Measurements from ENCODE around the gene AQP3. TPM values are rescaled to one million over a fixed set of nuclear protein-coding genes. Genes with fewer than 3 reads are reported as not detected.

AQP3 gene
- total and polyA plus RNA-seq, 4 donors: 43.9 to 218 (median 159) TPM

- no peaks in the 10 kb centered on the region for H3K27me3 ChIP-seq (ENCODE audit: control insufficient read depth in 3 of 3, insufficient read depth in 3 of 3, low read length in 2 of 3)
- no peaks in the 10 kb centered on the region for H3K9me3 ChIP-seq (ENCODE audit: control insufficient read depth in 4 of 4, insufficient read depth in 3 of 4, low read length in 3 of 4)
- WGBS, 2 donors: 77 to 94% methylated on average over 2 of the region's 2 CpGs
- DNase-seq: no peak
- no peak for TF ChIP-seq CTCF (IDR thresholded peaks at IDR 0.05; ENCODE audit: control extremely low read depth, extremely low read depth)
- peak overlapping the region in 1 of 2 donors; percentile 13 for H3K9ac ChIP-seq (ENCODE audit: insufficient read depth in 1 of 2, low read length in 2 of 2)
- peaks cover 0 to 18% (median 8%) of the 10 kb centered on the region in 5 donors for H3K4me1 ChIP-seq (ENCODE audit: control insufficient read depth in 5 of 5, insufficient read depth in 5 of 5, low read length in 5 of 5)
- no peak for ATAC-seq (ENCODE audit: insufficient read depth, low FRiP score)
- peaks cover 25 to 46% (median 39%) of the 10 kb centered on the region in 4 donors for H3K36me3 ChIP-seq (ENCODE audit: control insufficient read depth in 4 of 4, insufficient read depth in 4 of 4, low read length in 4 of 4)
- no peak overlapping the region for H3K4me3 ChIP-seq
- H3K27ac ChIP-seq (ENCODE audit: low read depth in 1 of 2, low read length in 1 of 2): no peak overlapping the region
Observed at GRCh38 chr9:33471361-33471760, 24.0 kb upstream of the AQP3 start.

- Histone ChIP-seq H3K4me3 (no peak overlapping the region), H3K9ac (ENCODE audit: insufficient read depth in 1 of 2, low read length in 2 of 2) (no peak overlapping the region), H3K27me3 (ENCODE audit: control insufficient read depth in 3 of 3, insufficient read depth in 3 of 3, low read length in 2 of 3) (no peaks in the 10 kb centered on the region)
Observed at GRCh38 chr9:33469891-33470290, 22.5 kb upstream of the AQP3 start.

GRCh38 chr9:33468797-33469621 is 21.6 kb upstream of the AQP3 start:
- no peak overlapping the region for H3K9ac ChIP-seq (ENCODE audit: insufficient read depth in 1 of 2, low read length in 2 of 2)
- H3K27ac ChIP-seq (ENCODE audit: low read depth in 1 of 2, low read length in 1 of 2): no peak overlapping the region
- no peaks in the 10 kb centered on the region for H3K27me3 ChIP-seq (ENCODE audit: control insufficient read depth in 3 of 3, insufficient read depth in 3 of 3, low read length in 2 of 3)
- DNase-seq: no peak
- WGBS, 2 donors: 97 to 98% methylated on average over 21 of the region's 21 CpGs
- H3K9me3 ChIP-seq (ENCODE audit: control insufficient read depth in 4 of 4, insufficient read depth in 3 of 4, low read length in 3 of 4): no peaks in the 10 kb centered on the region
- ATAC-seq (ENCODE audit: insufficient read depth, low FRiP score): no peak
- no peak for TF ChIP-seq CTCF (IDR thresholded peaks at IDR 0.05; ENCODE audit: control extremely low read depth, extremely low read depth)
- H3K36me3 ChIP-seq (ENCODE audit: control insufficient read depth in 4 of 4, insufficient read depth in 4 of 4, low read length in 4 of 4): peaks cover 41 to 69% (median 51%) of the 10 kb centered on the region in 4 donors
- peaks cover 0 to 12% (median 6%) of the 10 kb centered on the region in 5 donors for H3K4me1 ChIP-seq (ENCODE audit: control insufficient read depth in 5 of 5, insufficient read depth in 5 of 5, low read length in 5 of 5)
- H3K4me3 ChIP-seq: no peak overlapping the region

More at GRCh38 chr9:33469891-33470290, 22.5 kb upstream of the AQP3 start:
- Histone ChIP-seq H3K4me1 (ENCODE audit: control insufficient read depth in 5 of 5, insufficient read depth in 5 of 5, low read length in 5 of 5) (peaks cover 0 to 18% (median 8%) of the 10 kb centered on the region in 5 donors), H3K36me3 (ENCODE audit: control insufficient read depth in 4 of 4, insufficient read depth in 4 of 4, low read length in 4 of 4) (peaks cover 33 to 60% (median 49%) of the 10 kb centered on the region in 4 donors), H3K27ac (ENCODE audit: low read depth in 1 of 2, low read length in 1 of 2) (no peak overlapping the region), H3K9me3 (ENCODE audit: control insufficient read depth in 4 of 4, insufficient read depth in 3 of 4, low read length in 3 of 4) (no peaks in the 10 kb centered on the region)
- no peak for ATAC-seq (ENCODE audit: insufficient read depth, low FRiP score)
- no peak for TF ChIP-seq CTCF (IDR thresholded peaks at IDR 0.05; ENCODE audit: control extremely low read depth, extremely low read depth)
- DNase-seq: no peak
- WGBS, 2 donors: 96 to 98% methylated on average over 6 of the region's 6 CpGs

Data from lung (tissue), 12 donors.